ENCODE data around the gene HSPA1B.
"Not testable (repeated sequence)": the region's sequence is repeated elsewhere in the genome, so short reads cannot be mapped to it uniquely, and the experiment has no call there.

The HSPA1B gene

DNA sequence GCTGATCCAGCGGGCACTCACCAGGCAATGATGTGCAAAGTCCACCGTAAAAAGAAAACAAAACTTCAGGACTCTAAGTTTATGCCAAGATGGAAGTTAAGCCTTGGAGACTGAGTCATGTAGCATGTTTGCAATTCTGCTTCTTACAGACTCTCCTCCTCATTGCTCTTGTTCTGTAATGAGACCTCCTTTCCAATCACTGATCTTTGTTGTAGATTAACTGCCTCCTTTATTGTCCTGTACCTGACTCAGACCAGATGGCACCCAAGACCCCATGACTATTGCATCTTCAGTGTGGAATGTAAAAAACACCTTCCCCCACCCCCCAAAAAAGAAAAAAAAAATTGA is 23.9 kb downstream of the HSPA1B start:
- DNase-seq (ENCODE audit: low read depth, low spot score) = no peak
- H3K27ac ChIP-seq = no peak overlapping the region

DNA sequence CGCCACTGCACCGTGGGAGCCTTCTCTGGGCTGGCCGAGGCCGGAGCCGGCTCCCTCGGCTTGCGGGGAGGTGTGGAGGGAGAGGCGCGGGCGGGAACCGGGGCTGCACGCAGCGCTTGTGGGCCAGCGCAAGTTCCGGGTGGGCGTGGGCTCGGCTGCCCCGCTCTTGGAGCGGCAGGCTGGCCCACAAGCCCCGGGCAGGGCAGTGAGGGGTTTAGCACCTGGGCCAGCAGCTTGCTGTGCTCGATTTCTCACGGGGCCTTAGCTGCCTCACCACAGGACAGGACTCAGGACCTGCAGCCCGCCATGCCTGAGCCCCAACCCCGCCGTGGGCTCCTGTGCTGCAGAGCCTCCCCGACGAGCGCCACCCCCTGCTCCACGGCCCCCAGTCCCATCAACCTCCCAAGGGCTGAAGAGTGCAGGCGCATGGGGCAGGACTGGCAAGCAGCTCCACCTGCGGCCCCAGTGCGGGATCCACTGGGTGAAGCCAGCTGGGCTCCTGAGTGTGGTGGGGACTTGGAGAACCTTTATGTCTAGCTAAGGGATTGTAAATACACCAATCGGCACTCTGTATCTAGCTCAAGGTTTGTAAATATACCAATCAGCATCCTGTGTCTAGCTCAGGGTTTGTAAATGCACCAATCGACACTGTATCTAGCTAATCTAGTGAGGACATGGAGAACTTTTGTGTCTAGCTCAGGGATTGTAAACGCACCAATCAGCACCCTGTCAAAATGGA is 24.6 kb downstream of the HSPA1B start:
- H3K27ac ChIP-seq; DNase-seq (ENCODE audit: low read depth, low spot score): not testable (repeated sequence)

DNA sequence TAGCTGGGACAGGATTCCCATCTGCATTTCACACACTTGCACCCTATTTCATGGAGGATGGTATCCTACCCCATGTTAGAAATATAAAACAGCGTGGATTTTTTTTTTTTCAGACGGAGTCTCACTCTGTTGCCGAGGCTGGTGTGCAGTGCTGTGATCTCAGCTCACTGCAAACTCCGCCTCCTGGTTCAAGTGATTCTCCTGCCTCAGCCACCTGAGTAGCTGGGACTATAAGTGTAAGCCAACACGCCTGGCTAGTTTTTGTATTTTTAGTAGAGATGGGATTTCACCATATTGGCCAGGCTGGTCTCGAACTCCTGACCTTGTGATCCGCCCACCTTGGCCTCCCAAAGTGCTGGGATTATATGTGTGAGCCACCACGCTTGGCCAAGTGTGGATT is 30.2 kb downstream of the HSPA1B start:
- not testable (repeated sequence) for DNase-seq (ENCODE audit: low read depth, low spot score); H3K27ac ChIP-seq

DNA sequence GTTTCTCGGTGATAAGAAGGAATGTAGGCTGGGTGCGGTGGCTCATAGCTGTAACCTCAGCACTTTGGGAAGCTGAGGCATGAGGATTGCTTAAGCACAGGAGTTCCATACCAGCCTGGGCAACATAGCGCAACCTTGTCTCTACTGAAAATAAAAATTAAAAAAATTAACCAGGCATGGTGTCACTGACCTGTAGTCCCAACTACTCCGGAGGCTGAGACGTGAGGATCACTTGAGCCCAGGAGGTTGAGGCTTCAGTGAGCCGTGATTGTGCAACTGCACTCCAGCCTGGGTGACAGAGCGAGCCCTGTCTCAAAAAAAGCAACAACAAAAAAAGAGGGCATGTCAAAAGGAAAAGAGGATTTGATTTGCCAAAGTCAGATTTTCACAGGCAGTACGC is 31.2 kb downstream of the HSPA1B start:
- no peak for DNase-seq (ENCODE audit: low read depth, low spot score)
- no peak overlapping the region for H3K27ac ChIP-seq

DNA sequence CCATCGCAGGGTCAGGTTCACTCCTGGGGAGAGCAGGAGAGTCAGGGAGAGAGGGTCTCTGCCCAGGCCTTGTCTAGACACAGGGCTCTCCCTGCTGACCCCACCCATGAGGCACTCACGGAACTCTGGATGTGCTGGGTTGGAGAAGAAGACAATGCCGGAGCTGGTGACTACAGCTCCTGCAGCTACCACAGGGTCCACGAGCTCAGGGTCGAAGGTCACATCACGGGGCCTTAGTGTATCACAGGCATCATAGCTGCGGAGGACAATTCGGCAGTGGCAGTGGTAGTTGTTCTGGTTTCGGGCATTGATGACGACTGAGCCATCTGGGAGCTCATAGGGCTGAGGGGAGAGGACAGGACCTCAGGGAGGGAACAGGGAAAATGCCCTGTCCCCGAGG is 32.4 kb downstream of the HSPA1B start:
- DNase-seq (ENCODE audit: low read depth, low spot score) = no peak

DNA sequence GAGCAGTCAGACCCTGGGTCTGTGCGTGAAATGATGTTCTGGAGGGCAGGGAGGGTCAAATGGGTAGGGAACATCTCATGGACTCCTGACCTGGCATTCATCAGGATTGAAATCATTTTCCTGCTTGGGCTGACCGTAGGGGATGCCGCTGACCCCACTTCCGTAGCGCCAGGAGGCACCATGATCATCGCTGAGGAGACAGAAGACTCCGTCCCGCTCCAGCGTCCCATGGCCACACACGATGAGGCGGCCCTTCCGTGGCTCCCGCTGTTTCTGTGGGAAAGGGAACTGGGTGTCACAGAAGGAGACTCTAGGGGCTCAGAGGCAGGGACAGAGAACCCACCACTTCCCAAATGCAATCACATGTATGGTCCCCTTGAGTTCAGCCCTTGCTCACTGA is 32.8 kb downstream of the HSPA1B start:
- H3K27ac ChIP-seq = no peak overlapping the region
- no peak for DNase-seq (ENCODE audit: low read depth, low spot score)

More for the DNA sequence above, 32.4 kb downstream of the HSPA1B start:
- no peak overlapping the region for H3K27ac ChIP-seq

DNA sequence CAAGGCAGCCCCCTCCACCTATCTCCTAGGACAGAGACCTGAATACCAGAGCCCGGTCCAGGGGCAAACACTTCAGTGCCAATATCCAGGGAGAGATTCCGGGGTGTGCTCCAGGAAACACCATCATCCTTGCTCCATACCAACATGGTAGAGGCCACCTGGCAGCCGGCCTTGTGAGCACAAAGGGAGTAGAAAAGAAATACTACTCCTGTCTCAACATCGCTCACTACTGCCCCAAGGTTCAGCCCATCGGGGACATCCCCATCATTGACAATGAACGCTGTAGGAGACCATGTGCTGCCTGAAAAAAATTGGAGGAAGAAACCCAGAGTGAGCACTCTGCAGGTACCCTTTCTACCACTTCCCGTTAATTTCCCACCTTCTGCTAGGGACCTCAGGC is 33.6 kb downstream of the HSPA1B start:
- DNase-seq (ENCODE audit: low read depth, low spot score) = no peak
- H3K27ac ChIP-seq = no peak overlapping the region

DNA sequence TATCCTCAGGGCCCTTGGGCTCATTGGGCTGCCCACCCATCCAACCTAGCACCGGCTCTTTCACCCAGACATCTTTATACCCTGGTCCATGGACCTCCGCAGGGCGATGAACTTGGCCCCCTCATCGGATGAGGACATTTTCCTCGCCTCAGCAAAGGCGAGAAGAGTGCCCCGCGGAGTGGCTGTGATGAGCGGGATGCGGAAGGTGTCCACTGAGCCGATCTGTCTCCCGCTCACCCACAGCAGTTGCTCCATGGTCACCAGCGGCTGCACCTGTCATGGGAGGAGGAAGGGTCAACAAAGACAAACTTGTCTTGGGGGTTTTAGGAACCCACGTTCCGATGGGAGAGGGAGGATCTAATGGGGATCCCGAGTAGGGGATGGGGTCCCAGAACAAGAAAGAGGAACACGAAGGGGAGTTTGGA is 34.4 kb downstream of the HSPA1B start:
- H3K27ac ChIP-seq = no peak overlapping the region
- DNase-seq (ENCODE audit: low read depth, low spot score) = no peak

DNA sequence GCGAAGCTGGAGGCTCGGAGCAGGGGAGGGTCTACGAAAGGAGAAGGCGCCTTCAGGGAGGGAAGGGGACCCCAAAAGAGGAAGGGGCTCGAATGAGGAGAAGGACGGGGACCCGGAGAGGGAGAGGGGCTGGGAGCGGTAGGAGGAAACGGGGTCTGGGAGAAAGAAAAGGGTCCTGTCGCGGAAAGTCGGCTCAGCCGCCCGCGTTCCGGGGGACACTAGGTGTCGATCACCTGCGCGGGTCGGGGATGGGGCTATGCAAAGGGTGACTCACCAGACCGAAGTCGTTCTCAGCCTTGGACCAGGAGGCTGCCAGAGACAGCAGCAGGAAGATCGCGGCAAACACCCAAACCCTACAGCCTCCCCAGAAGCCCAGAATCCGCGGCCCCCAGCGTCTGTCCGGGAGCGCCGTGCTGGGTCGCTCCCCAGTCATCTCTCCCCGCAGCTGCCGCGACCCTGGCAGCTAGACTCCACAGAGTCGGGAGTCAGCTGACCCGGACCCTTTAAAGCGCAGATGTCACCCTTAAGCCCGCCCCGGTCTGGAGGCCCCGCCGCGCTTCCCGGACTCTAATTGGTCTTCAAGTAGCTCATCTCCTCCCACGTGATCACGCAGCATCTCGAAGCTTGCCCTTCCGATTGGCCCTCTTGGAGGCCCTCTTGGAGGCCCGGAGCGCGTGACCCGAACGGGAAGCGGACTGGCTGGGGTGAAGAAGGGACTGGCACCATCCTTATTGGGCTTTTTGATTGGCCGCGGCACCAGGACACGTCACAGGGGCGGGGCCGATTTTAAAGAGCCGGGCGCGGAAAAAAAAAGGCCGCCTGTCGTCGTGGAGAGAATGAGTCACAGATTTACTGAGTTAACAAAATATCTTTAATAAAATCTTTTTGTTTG is 35.1 kb downstream of the HSPA1B start, which contains the start of gene NEU1:
TSS of gene NEU1 (minus strand) at position 478 of the 892 bp plus-strand sequence. CDS start at position 433, 45 bp downstream.
- peak within 1 kb of the TSS; percentile 47 for H3K27ac ChIP-seq
- DNase-seq (ENCODE audit: low read depth, low spot score) = peak; percentile 100

DNA sequence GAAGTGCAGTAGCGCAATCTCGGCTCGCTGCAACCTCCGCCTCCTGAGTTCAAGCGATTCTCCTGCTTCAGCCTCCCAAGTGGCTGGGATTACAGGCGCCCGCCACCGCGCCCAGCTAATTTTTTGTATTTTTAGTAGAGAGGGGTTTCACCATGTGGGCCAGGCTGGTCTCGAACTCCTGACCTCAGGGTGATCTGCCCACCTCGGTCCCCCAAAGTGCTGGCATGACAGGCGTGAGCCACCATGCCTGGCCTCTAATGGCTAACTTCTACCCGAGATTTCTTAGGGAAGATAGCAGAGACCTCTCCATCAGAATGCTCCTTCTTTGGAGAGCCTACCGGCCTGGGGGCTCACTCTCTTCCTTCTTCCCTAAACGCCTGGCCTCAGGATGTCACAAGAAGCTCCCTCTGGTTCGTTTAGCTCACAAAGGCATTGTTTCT is 36.6 kb downstream of the HSPA1B start:
- not testable (repeated sequence) for H3K27ac ChIP-seq; DNase-seq (ENCODE audit: low read depth, low spot score)

DNA sequence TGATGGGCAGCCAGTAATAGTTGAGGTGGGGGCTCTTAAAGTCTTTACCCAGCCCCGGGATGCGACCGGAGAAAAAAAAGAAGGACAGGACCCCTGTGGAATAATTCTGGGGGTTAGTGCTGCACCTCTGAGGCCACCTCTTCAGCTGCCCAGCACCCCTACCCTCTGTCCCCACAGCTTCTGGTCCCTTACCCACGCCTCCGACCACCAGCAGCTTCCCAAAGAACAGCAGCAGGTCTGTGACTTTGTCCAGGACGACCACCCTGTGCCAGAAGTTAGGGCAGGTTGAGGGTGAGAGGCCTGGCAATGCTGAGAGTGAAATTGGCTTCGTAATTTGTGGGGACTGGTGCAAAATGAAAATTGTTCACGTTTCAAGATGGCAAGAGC is 37.3 kb downstream of the HSPA1B start:
- H3K27ac ChIP-seq = no peak overlapping the region
- DNase-seq (ENCODE audit: low read depth, low spot score) = no peak

DNA sequence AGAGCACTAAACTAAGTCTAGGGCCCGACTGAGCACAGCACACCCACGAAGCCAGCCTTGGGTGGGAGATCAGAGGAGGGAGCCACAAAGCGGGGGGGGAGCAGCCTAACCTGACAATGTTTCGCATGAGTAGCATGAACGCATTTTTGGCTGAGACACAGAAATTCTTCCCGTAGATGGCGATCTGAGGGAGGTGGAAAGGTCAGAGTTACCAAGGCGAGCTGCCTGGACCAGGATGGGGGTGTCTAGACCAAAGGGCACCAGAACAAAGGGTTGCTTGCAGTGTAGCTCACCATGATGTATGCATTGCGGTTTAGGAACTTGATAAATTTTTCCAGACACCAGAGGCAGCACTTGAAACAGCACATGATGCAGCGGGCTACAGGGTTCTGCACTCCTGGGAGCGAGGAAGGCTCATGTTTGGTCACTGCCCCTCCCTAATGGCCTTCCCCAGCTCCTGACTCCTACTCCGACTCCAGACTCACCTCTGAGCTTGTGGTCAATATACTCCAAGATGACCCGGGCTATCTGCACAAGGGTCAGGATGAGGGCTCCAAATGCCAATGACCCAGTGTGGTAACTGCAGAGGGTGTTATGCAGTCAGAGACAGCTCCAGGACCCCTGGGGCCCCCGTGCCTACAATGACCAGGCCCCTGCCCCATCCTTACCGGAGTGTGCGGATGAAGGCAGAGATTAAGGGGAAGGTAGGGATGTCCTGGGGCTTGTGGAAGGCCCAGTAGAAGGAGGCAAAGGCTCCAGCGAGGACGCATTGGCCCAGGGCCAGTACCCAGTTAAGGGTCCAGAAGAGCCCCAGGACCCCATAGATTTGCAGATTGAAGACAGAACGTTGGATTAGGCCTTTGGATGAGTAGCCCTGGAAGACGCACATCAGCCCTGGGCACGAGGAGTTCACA is 37.9 kb downstream of the HSPA1B start:
- DNase-seq (ENCODE audit: low read depth, low spot score) = no peak
- no peak overlapping the region for H3K27ac ChIP-seq

DNA sequence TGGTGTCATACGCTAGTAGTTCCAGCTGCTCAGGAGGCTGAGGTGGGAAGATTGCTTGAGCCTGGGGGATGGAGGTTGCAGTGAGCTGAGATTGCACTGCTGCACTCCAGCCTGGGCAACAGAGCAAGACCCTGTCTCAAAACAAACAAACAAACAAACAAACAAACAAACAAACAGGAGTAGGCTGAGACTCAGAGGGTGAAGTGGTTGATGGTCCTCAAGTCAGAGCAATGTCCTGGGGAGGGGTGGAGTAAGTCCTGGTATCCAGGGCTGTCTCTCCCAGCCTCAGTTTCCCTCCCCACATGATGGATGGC is 41.1 kb downstream of the HSPA1B start:
- DNase-seq (ENCODE audit: low read depth, low spot score); H3K27ac ChIP-seq: not testable (repeated sequence)

DNA sequence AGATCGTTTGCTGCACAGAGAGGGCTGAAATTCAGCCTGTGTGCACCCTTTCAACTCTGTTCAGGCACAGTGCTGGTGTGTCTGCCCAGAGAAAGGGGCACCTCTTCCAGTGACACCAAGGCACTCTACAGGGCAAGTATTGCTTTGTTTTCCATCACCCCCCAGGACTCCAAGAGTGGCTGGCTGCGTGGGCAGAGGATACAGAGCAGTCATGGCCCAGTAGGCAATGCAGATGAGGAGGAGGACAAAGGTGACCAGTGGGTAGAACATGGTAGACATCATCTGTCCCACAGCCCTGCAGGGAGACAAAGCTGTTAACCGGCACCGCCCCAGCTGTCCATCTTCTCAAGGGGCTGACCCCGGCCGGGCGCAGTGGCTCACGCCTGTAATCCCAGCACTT is 41.8 kb downstream of the HSPA1B start:
- no peak for DNase-seq (ENCODE audit: low read depth, low spot score)
- H3K27ac ChIP-seq = no peak overlapping the region

DNA sequence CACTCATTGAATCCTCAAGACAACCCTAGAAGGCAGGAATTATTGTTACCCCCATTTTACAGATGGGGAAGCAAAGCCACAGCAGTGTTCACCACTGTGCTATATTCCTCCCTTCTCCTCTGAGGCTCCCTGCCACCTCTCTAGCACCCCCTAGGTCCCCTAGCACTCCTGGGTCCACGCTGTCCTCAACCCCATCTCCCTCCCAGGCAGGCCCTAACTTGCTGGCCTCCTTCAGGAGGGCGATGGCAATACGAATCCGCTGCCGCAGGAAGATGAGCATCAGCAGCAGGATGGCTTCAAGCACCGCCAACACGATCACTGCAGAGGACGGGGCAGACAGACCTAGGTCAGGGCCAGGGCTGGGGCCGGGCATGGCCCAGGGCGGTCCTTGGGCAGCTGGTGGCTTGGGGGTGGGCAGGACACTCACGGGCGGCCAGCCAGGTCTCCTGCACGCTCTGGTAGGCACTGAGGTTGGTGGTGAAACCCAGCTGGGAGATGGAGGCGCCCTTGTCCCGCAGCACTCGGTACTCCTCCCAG is 42.9 kb downstream of the HSPA1B start:
- DNase-seq (ENCODE audit: low read depth, low spot score) = no peak
- no peak overlapping the region for H3K27ac ChIP-seq

DNA sequence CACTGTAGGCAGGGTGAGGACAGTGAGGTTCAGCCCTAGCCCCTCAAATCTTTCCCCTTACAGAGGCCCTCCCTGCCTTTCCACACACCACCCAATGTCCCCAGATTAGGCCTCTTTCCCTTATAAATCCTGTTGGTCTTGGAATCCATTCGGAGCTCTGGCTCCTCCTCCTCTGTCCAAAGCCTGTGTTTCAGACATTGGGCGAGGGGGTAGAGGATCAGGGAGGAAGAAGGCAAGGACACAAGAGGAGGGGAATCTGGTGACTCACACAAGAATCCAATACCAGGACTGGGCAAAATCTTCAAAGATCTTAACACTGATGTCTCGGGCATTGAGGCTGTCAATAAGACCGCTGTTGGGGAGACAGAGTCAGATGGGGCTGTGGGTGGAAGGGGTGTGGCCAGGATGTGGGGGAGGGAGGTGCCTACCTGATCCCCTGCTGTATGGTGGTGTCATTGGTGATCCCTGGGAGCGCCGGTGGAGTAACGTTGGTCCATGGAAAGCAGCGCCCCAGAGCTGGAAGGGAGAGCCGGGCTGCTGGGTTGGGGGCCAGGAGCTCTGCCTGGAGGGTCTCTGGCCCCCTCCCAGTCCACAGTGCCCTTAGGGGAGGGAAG is 43.6 kb downstream of the HSPA1B start:
- DNase-seq (ENCODE audit: low read depth, low spot score) = no peak
- no peak overlapping the region for H3K27ac ChIP-seq

DNA sequence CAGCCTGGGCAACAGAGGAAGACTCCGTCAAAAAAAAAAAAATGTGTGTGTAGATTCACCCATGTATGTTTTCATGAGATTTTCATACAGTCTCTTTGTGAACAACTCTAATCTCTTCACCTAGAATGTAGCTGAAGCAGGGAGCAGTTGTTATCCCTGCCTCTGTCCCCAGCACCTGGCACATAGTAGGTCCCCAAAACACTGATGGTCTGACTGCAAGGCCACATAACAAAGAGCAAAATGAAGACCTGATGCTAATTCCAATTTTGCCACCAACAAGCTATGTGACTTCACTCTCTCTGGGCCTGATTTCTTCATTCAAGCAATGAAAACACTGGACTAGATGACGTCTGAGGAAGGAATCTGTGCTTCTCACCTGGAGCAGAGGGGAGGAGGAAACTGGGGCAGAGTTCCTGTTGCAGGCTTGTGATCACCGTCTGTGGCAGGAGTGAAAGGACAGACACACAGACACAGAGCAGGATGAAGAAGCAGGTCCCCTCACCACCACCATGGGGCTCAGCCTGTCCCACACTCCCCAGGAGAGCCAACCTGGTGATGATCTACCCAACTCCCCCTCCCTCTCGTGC is 46.6 kb downstream of the HSPA1B start:
- no peak for DNase-seq (ENCODE audit: low read depth, low spot score)
- H3K27ac ChIP-seq = no peak overlapping the region

DNA sequence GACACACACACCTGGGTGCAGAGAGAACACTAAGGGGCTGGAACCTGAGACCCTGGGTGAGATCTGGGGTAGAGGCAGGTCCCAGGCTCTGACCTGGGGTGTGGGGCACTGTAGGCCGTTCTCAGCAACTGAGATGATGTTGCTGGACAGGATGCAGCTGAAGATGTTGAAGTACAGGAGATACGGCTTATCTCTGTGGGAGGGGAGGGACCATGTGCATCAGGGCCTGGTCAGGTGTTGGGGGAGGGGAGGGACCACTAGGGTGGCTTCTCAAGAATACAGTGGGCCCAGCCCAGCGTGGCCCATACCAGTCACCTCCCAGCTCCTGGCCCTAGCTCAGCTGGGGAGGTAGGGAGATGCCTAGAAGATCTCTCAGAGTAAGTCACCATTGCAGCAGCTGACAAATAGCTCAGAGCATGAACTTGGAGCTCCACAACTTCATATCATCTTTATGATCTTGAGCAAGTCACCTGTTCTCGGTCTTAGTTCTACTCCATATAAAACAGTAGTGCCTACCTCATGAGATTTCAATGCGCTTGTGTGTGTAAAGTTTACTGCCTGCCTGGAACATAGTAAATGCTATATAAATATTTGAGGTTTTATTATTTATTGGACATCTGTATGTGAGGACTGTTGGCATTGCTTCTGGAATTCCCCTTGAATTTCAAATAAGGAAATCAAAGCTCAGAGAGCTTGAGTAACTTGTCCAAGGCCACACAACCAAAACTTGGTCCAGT is 47.5 kb downstream of the HSPA1B start:
- H3K27ac ChIP-seq = no peak overlapping the region
- no peak for DNase-seq (ENCODE audit: low read depth, low spot score)

DNA sequence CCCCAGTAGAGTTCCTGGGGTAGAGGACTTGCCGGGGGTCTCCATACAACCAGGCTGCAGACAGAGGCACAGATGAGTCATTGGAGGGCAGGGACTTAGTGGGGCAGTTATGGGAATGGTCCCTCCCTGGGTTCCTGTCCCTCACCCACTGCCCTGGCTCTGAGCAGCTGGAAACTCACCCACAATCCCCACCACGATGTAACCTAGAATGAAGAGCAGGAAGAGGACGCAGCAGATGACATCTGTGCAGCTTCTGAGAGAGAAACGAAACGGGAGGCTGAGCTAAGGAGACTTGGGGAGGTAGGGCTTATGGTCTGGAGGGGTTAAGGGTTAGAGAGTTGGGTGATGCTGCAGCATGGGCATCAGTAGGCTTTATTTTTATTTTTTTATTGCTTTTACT is 48.3 kb downstream of the HSPA1B start:
- no peak overlapping the region for H3K27ac ChIP-seq
- DNase-seq (ENCODE audit: low read depth, low spot score) = no peak

All from epithelial cell of prostate (primary cell).